Measurements from ENCODE around the gene AMN.

DNA sequence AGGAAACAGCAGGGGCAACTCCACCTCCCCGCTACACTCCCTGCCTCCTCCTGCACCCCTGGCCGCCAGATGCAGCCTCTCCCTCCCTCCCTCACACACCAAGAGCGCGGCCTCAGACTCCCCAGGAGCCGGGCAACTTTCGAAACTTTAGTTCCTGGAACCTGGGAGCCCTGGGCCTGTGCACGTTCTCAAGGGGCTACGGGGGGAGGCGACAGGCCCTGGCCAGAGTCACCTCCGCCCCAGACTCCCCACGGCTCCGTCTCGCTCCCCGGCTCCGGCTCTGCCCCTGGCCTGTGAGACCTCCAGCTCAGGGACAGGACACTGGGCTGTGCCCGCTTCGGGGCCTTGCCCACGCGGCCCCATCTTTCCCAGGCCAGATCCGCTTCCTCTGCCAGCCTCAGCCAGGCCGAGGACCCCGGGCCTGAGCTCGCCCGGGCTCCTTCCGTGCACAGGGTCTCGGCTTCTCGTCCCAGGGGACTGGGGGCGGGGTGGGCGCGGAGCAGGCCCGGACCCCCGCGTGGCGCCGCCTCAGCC is 5.5 kb downstream of the AMN start:
- TF ChIP-seq, protein P1, sequence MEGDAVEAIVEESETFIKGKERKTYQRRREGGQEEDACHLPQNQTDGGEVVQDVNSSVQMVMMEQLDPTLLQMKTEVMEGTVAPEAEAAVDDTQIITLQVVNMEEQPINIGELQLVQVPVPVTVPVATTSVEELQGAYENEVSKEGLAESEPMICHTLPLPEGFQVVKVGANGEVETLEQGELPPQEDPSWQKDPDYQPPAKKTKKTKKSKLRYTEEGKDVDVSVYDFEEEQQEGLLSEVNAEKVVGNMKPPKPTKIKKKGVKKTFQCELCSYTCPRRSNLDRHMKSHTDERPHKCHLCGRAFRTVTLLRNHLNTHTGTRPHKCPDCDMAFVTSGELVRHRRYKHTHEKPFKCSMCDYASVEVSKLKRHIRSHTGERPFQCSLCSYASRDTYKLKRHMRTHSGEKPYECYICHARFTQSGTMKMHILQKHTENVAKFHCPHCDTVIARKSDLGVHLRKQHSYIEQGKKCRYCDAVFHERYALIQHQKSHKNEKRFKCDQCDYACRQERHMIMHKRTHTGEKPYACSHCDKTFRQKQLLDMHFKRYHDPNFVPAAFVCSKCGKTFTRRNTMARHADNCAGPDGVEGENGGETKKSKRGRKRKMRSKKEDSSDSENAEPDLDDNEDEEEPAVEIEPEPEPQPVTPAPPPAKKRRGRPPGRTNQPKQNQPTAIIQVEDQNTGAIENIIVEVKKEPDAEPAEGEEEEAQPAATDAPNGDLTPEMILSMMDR (IDR thresholded peaks at IDR 0.05; ENCODE audit: low read length): no peak
- TF ChIP-seq EZH2phosphoT487 (IDR thresholded peaks at IDR 0.05; ENCODE audit: low read length): no peak
- TF ChIP-seq EZH2 (optimal IDR thresholded peaks at IDR 0.05; ENCODE audit: low read depth, low read length): no peak

Data from MM.1S (cell line).